ENCODE measurements around the gene RPL23. TPM values are rescaled to one million over a fixed set of nuclear protein-coding genes. Genes with fewer than 3 reads are reported as not detected.

Gene RPL23
- total RNA-seq, 2 experiments from 2014 or later = 2,241 to 2,332 TPM

DNA sequence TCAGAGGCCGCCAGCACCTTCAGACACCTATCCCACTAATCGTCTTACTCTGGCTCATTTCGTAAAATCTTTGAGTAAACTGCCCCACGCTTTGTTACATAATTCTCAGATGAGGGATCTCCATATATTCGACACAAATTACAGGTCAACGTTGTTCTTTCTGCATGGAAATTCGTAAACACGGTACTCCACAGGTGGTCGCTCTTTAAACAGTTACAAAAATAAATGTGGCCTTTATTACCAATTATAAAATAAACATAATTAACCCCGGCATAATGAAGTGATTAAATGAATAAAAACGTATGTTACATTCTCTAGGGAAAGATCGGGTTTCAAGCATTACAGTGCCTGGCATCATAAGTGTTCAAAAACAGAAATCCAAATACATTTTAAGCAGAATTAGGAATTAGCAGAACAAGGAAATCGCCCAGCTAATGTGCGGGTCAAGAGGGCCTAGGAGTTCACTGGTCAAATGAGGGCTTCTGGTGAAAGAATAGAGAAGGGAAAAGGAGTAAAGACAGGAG, 53.2 kb downstream of the RPL23 start:
- intact Hi-C loops (cut with micrococcal nuclease) = no loop called here
- CTCF ChIA-PET = interaction anchor here (1.0 kb wide), 1 partner anchor 37 kb away, joined by 6 read pairs; no protein-coding TSS in a partner anchor
- peaks cover 25% of the 10 kb centered on the region for H3K36me3 Mint-ChIP-seq (ENCODE audit: low read depth)

DNA sequence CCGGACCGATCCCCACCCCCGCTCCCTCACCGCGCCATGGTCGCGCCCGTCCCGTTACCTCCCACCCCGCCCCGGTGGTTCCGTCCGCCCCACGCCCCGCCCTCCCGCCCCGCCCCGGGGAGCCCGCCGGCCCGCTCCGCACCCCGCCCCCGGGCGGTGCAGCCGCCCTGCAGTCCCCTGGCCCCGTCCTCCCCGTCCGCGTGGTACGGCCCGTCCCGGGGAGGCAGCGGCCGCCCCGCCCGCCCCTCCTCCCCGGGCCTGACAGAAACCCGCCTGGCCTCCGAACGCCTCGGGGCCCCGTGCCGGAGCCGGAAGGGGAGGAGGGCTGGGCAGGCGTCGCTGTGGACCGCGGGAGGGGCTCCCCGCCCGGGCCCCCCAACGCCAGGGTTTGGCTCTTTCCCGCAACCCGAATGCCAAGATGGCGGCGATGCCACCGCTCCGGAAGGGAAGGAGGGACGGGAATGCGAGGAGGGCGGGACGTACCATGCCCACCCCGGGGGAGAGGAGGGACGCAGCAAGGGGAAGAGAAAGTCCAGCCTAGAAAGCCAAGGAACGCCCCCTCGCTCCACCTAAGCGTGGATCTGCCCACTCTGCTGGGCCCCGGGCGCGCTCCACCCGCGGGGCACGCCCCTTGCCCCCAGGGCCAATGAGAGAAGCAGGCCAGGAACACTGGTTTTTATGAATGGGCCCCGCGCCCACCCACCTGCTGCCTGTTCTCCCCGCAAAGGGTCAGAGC, 53.9 kb downstream of the RPL23 start, which contains the start of gene PIP4K2B:
Gene PIP4K2B, minus strand, starts transcription at position 56 of the 736 bp plus-strand sequence. CDS start 132 bp downstream, outside the sequence.
- peaks cover 34% of the 10 kb centered on the region for H3K4me1 Mint-ChIP-seq (ENCODE audit: low read depth)
- peak; percentile 91 for DNase-seq
- peak within 1 kb of the TSS; percentile 89 for H3K27ac Mint-ChIP-seq
- CTCF ChIA-PET = interaction anchor here (1.0 kb wide), 1 partner anchor 38 kb away, joined by 6 read pairs; no protein-coding TSS in a partner anchor
- intact Hi-C loops (cut with micrococcal nuclease) = loop anchor here (1.0 to 5.0 kb wide), 5 partner anchors 47 to 353 kb away; partner anchors contain the start of genes PLXDC1, PSMB3 and RPL23
- no peaks in the 10 kb centered on the region for H3K9me3 Mint-ChIP-seq
- peak within 1 kb of the TSS; percentile 95 for H3K4me3 Mint-ChIP-seq
- H3K27me3 Mint-ChIP-seq (ENCODE audit: low read depth) = no peaks in the 10 kb centered on the region
- peaks cover 27% of the 10 kb centered on the region for H3K36me3 Mint-ChIP-seq (ENCODE audit: low read depth)

More for the DNA sequence above, 53.2 kb downstream of the RPL23 start:
- Mint-ChIP-seq H3K4me3 (peak overlapping the region; percentile 78), H3K9me3 (no peaks in the 10 kb centered on the region), H3K27me3 (ENCODE audit: low read depth) (no peaks in the 10 kb centered on the region), H3K27ac (peak overlapping the region; percentile 80), H3K4me1 (ENCODE audit: low read depth) (peaks cover 32% of the 10 kb centered on the region)
- DNase-seq = no peak

DNA sequence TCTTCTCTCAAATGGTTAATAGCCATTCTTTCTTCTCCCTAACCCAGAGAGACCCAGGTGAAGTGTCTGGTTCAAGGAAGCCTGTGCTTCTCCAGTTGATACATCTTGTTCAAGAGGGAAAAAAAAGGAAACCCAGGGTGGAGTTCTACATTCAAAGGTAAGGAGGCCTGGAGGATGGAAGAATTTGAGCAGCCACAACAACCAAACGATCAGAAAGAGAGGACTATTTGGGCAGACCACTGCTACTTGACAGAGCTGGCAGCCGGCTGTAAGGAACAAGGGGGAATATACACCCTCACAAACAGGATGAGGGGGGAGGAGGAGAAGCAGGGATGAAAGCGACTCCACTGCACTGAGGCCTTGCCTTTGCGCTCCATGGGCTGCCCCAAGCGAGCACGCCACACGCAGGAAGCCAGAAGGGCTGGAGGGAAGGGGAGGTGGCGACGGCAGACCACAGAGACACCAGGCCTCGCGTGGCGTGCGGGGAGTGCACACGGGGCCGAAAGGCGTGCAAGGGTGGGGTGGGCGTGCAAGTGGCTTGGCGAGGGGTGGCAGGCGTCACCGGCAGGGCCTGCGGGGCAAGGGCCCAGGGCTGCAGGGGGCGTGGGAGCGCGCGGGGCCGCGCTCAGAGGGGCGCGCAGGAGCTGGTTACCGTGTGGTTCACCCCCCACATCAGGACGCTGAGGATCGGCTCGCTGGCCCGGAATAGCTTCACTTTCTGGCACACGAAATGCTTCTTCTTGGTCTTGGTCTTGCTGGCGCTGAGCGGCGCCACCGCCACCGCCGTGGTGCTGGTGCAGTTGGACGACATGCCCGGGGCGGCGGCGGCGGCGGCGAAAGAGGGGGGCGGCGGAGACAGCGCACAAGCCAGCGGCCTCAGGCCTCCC, 54.7 kb downstream of the RPL23 start:
- Mint-ChIP-seq H3K27ac (peak overlapping the region; percentile 89), H3K36me3 (ENCODE audit: low read depth) (peaks cover 25% of the 10 kb centered on the region), H3K4me1 (ENCODE audit: low read depth) (peaks cover 39% of the 10 kb centered on the region), H3K9me3 (no peaks in the 10 kb centered on the region), H3K4me3 (peak overlapping the region; percentile 95), H3K27me3 (ENCODE audit: low read depth) (no peaks in the 10 kb centered on the region)
- intact Hi-C loops (cut with micrococcal nuclease) = loop anchor here (1.0 to 5.0 kb wide), 5 partner anchors 47 to 353 kb away; partner anchors contain the start of genes PLXDC1, PSMB3 and RPL23
- DNase-seq = peak; percentile 71
- CTCF ChIA-PET = no interaction called here

Small RNA genes lying within 50 kb of the gene (microRNA-seq; reads per million reads assigned to microRNA genes)
- not detected for gene MIR4727 (ENCODE audit: borderline microRNAs expressed, borderline replicate concordance)

Other genes starting within 250 kb of the RPL23 start
- under 1 TPM; 0.67 to 0.94 TPM for gene SRCIN1, start 247.8 kb downstream of the RPL23 start, total RNA-seq
- gene EPOP, start 178.8 kb downstream of the RPL23 start, total RNA-seq = 10 to 100 TPM; 17.6 to 19.2 TPM
- gene MLLT6, start 148.4 kb downstream of the RPL23 start, total RNA-seq = 100 to 1,000 TPM; 170 to 177 TPM
- 10 to 100 TPM; 35.1 to 35.8 TPM for gene CISD3, start 123.4 kb downstream of the RPL23 start, total RNA-seq
- 1 to 10 TPM; 1.2 TPM for gene PCGF2, start 105.4 kb downstream of the RPL23 start, total RNA-seq
- 100 to 1,000 TPM; 368 to 369 TPM for gene PSMB3, start 101.0 kb downstream of the RPL23 start, total RNA-seq
- 10 to 100 TPM; 30.1 to 33.4 TPM for gene PIP4K2B, start 54.2 kb downstream of the RPL23 start, total RNA-seq
- 10 to 100 TPM; 18.6 to 21.9 TPM for gene CWC25, start 28.4 kb downstream of the RPL23 start, total RNA-seq
- gene LASP1, start 16.3 kb upstream of the RPL23 start, total RNA-seq = 100 to 1,000 TPM; 105 to 113 TPM
- under 1 TPM; 0.14 to 0.15 TPM for gene FBXO47, start 113.7 kb upstream of the RPL23 start, total RNA-seq